Muscle layer of colon (tissue), 2 donors: ENCODE data around the gene LSM6.

Experiments
- H3K27ac ChIP-seq: one replicate; pipeline ENCODE4 v1.7.0; 2013; ENCODE audit warnings: low read depth, mild to moderate bottlenecking, low read length, moderate library complexity
- H3K27me3 ChIP-seq, 2 donors: one replicate each; pipeline ENCODE4 v1.7.0; 2013; ENCODE audit warnings: low read length in 2 of 2, mild to moderate bottlenecking in 2 of 2; ENCODE audit not compliant: insufficient read depth in 2 of 2, control insufficient read depth in 1 of 2
- H3K36me3 ChIP-seq: one replicate; pipeline ENCODE4 v1.7.0; 2013; ENCODE audit warnings: mild to moderate bottlenecking, low read length; ENCODE audit not compliant: insufficient read depth
- H3K4me1 ChIP-seq: one replicate; pipeline ENCODE4 v1.7.0; 2013; ENCODE audit warnings: mild to moderate bottlenecking, low read length; ENCODE audit not compliant: insufficient read depth
- H3K4me3 ChIP-seq, 2 donors: one replicate each; pipeline ENCODE4 v1.7.0; 2013; ENCODE audit warnings: low read length in 2 of 2, low read depth in 1 of 2, mild to moderate bottlenecking in 1 of 2, moderate library complexity in 1 of 2
- H3K9ac ChIP-seq: one replicate; pipeline ENCODE4 v1.7.0; 2013; ENCODE audit warnings: low read length
- H3K9me3 ChIP-seq: one replicate; pipeline ENCODE4 v1.7.0; 2013; ENCODE audit warnings: mild to moderate bottlenecking, low read length
- donor health status: abdominal sarcoma.
- donor health status: Adenocarcinoma of cecum.

LSM6 gene

GRCh38 chr4:146190456-146190855, 14.9 kb downstream of the LSM6 start:
- Histone ChIP-seq H3K4me3 (no peak overlapping the region), H3K27me3 (no peaks in the 10 kb centered on the region), H3K36me3 (peaks cover 24% of the 10 kb centered on the region), H3K9ac (no peak overlapping the region), H3K9me3 (no peaks in the 10 kb centered on the region), H3K4me1 (peaks cover 10% of the 10 kb centered on the region), H3K27ac (no peak overlapping the region)

- no peak overlapping the region for H3K4me3 ChIP-seq
- no peak overlapping the region for H3K9ac ChIP-seq
- peaks cover 10% of the 10 kb centered on the region for H3K4me1 ChIP-seq
- no peak overlapping the region for H3K27ac ChIP-seq
- H3K9me3 ChIP-seq = no peaks in the 10 kb centered on the region
- H3K27me3 ChIP-seq = no peaks in the 10 kb centered on the region
- H3K36me3 ChIP-seq = peaks cover 19% of the 10 kb centered on the region
These were observed 16.4 kb downstream of the LSM6 start for GRCh38 chr4:146191766-146192458.

DNA sequence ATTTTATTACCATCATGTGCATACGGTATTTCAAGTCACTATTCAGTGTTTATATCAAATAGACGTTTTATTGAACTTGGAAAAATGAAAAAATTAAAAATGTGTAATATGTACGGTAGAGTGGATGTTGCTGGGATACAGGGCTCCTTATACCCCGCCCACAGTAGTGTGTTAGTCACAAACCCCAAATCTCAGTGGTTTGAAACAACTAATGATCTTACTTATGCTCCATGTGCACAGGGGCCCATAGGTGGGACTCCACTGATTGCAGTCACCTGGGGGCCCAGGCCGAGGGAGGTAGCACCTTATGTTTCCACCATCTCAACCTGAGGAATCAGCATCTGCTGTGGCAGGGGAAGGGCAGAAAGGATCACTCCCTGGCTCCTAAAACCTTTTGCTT, 18.1 kb downstream of the LSM6 start:
- Histone ChIP-seq H3K4me3 (no peak overlapping the region), H3K9me3 (no peaks in the 10 kb centered on the region), H3K27me3 (no peaks in the 10 kb centered on the region), H3K4me1 (peaks cover 10% of the 10 kb centered on the region), H3K9ac (no peak overlapping the region), H3K27ac (no peak overlapping the region), H3K36me3 (peaks cover 8% of the 10 kb centered on the region)

- no peaks in the 10 kb centered on the region for H3K9me3 ChIP-seq
- no peak overlapping the region for H3K27ac ChIP-seq
- peaks cover 8% of the 10 kb centered on the region for H3K36me3 ChIP-seq
- no peak overlapping the region for H3K4me3 ChIP-seq
- peaks cover 10% of the 10 kb centered on the region for H3K4me1 ChIP-seq
- H3K27me3 ChIP-seq = no peaks in the 10 kb centered on the region
- no peak overlapping the region for H3K9ac ChIP-seq
These were observed 18.7 kb downstream of the LSM6 start for GRCh38 chr4:146194212-146194611.

GRCh38 chr4:146202665-146203064, 27.1 kb downstream of the LSM6 start:
- Histone ChIP-seq H3K4me1 (no peaks in the 10 kb centered on the region), H3K4me3 (no peak overlapping the region), H3K9ac (no peak overlapping the region), H3K27me3 (no peaks in the 10 kb centered on the region), H3K36me3 (no peaks in the 10 kb centered on the region), H3K9me3 (no peaks in the 10 kb centered on the region), H3K27ac (no peak overlapping the region)

DNA sequence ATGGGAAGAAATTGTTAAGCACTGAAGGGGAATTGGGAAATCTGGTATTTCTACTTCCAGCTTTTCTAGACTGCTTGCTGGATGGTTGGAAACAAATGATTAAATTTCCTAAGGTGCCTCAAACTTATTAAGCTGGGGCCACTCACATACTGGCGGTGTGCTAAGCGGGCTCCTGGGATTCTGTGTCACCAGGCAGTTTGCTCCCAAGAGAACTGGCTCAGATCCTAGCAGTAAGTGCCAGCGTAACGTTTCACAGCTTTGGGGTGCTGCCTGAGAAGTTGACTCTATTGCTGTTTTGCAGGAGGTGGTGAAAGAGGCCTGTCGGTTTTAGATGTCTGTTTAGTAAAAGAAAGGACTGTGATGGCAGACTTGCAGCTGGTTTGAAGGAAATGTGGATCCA, 31.9 kb downstream of the LSM6 start:
- Histone ChIP-seq H3K4me3 (no peak overlapping the region), H3K9ac (no peak overlapping the region), H3K9me3 (no peaks in the 10 kb centered on the region), H3K27ac (no peak overlapping the region), H3K27me3 (no peaks in the 10 kb centered on the region), H3K36me3 (no peaks in the 10 kb centered on the region), H3K4me1 (no peaks in the 10 kb centered on the region)

DNA sequence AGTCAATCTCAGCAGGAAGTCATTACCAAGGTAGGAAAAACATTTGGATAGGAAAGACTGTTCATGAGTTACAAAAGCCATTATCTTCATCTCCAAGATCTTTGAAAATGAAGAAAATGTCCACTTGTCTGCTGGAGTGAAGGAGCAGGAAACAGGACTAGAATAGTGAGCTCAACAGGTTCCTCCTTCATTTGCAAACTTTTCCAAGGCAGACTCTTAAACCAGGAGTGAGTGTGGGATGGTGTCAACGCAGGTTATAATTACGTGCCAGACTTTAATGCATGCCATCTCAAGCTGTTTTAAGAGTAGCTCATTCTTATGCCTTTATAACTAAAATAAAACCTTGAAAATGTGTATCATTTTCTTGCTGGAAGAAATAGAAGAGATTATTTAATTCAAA, 35.4 kb downstream of the LSM6 start:
- Histone ChIP-seq H3K27me3 (no peaks in the 10 kb centered on the region), H3K4me1 (no peaks in the 10 kb centered on the region), H3K4me3 (no peak overlapping the region), H3K9ac (no peak overlapping the region), H3K27ac (no peak overlapping the region), H3K36me3 (no peaks in the 10 kb centered on the region), H3K9me3 (no peaks in the 10 kb centered on the region)

GRCh38 chr4:146211440-146211839, 35.9 kb downstream of the LSM6 start:
- H3K4me1 ChIP-seq = no peaks in the 10 kb centered on the region
- H3K36me3 ChIP-seq = no peaks in the 10 kb centered on the region
- H3K27me3 ChIP-seq = no peaks in the 10 kb centered on the region
- H3K9me3 ChIP-seq = no peaks in the 10 kb centered on the region
- H3K9ac ChIP-seq = no peak overlapping the region
- no peak overlapping the region for H3K4me3 ChIP-seq
- no peak overlapping the region for H3K27ac ChIP-seq

DNA sequence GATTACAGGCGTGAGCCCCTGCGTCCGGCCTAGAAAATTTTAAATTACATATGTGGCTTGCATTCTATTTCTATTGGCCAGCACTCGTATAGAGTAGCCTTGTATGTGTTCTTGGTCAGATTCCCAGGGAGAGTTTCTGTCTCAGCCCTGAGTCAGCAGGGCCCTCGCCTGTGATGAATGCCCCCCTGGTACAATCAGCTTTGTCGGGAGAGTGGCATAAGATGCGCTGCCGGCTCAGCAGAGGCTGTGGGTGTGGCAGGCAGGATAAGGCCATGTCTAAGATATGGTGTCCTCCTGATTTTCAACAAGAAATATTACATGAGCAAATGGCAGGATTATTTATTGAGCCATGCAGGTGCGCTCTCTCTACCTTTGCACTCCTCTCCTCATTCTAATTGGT, 37.3 kb downstream of the LSM6 start:
- H3K36me3 ChIP-seq = no peaks in the 10 kb centered on the region
- no peaks in the 10 kb centered on the region for H3K9me3 ChIP-seq
- H3K27me3 ChIP-seq = no peaks in the 10 kb centered on the region
- no peak overlapping the region for H3K9ac ChIP-seq
- no peak overlapping the region for H3K4me3 ChIP-seq
- no peak overlapping the region for H3K27ac ChIP-seq
- H3K4me1 ChIP-seq = no peaks in the 10 kb centered on the region

GRCh38 chr4:146214238-146214637, 38.7 kb downstream of the LSM6 start, which contains the start of gene REELD1:
Gene REELD1, plus strand, starts transcription at chr4:146214538. Its CDS starts 2,415 bp downstream, at chr4:146216953.
- H3K27ac ChIP-seq = no peak within 1 kb of the TSS
- no peaks in the 10 kb centered on the region for H3K9me3 ChIP-seq
- H3K4me3 ChIP-seq = no peak within 1 kb of the TSS
- no peaks in the 10 kb centered on the region for H3K36me3 ChIP-seq
- no peak within 1 kb of the TSS for H3K9ac ChIP-seq
- no peaks in the 10 kb centered on the region for H3K4me1 ChIP-seq
- H3K27me3 ChIP-seq = no peaks in the 10 kb centered on the region

GRCh38 chr4:146222313-146222712, 46.8 kb downstream of the LSM6 start:
- H3K9ac ChIP-seq = no peak overlapping the region
- no peaks in the 10 kb centered on the region for H3K36me3 ChIP-seq
- H3K27ac ChIP-seq = no peak overlapping the region
- no peak overlapping the region for H3K4me3 ChIP-seq
- H3K4me1 ChIP-seq = no peaks in the 10 kb centered on the region
- no peaks in the 10 kb centered on the region for H3K27me3 ChIP-seq
- H3K9me3 ChIP-seq = no peaks in the 10 kb centered on the region

GRCh38 chr4:146224326-146224966, 48.9 kb downstream of the LSM6 start:
- no peak overlapping the region for H3K27ac ChIP-seq
- H3K9me3 ChIP-seq = no peaks in the 10 kb centered on the region
- H3K4me1 ChIP-seq = no peaks in the 10 kb centered on the region
- no peaks in the 10 kb centered on the region for H3K27me3 ChIP-seq
- H3K9ac ChIP-seq = no peak overlapping the region
- H3K36me3 ChIP-seq = no peaks in the 10 kb centered on the region
- H3K4me3 ChIP-seq = no peak overlapping the region
